Fibroblast of skin of back (primary cell): Measurements from ENCODE around the gene AGAP1.
A peak's percentile ranks its signal among the peaks of the same experiment; 100 is the strongest.

Experiments used
- DNase-seq: peaks from one replicate; pipeline ENCODE4 v3.0.0-alpha.2; 2013

The AGAP1 gene

DNA sequence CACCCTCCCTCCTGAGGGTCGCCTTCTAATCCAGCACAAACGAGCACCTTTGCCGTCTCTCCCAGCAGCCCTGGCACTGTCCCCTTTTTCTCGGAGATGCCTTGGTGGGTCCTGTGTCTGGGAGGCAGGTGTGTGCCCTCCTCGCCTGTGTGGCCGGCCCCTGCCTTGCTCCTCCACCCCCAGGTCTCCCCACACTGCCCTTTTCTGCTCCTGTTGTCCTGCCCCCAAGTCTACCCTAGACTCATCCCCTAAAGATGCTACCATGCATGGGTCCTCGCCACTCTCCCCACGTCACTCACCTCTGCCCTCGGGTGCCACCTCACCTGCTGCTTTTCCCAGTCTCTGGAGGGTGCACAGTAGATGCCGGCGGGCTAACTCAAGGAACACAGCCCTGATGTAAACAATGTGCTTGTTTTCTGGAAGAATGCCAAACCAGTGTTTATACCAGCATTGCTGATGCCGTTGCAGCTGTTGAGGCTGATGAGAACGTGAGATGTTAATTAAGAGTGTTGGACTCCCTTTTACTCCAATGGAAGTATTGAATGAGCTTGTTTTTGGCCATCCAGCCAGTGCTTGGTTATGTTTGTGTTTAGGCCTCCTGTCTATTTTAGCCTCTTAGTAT, 223.1 kb downstream of the AGAP1 start:
- DNase-seq: no peak

- DNase-seq: no peak
Observed at GRCh38 chr2:235719146-235719942, 225.5 kb downstream of the AGAP1 start.

DNA sequence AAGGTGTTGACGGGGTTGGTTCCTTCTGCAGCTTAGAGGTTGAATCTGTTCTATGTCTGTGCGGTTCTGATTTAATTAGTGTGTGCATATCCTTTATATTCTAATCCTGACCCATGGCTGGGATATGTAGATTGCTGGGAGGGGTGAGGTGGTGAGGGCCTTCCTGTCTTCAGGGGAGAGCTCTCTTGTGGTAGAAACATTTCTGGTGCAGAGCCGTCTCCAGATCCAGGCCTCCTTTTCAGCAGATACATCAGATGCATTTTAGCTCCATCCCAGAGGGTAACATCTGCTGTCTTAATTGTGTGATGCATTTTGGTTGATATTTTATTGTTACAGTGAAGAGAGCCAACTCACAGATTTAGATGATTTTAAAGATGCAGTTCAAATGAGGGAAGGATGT, 227.8 kb downstream of the AGAP1 start:
- DNase-seq: no peak

DNA sequence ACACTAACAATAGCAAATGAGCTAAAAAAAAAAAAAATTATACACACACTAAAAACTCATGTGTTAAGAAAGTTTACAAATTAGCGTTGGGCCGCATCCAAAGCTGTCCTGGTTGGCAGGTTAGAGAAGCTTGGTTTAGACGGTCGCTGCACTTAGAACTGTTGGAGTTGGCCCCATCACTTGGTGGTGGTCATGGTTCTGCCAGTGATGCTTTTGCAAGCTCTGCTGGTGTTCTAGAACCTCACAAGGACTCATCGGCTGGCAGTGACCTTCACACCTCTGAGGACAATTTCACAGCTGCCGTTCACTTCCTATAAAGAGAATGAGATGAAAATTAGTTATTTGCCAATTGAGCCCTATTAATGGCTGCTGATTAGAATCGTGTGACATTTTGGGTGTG, 229.0 kb downstream of the AGAP1 start:
- no peak for DNase-seq

DNA sequence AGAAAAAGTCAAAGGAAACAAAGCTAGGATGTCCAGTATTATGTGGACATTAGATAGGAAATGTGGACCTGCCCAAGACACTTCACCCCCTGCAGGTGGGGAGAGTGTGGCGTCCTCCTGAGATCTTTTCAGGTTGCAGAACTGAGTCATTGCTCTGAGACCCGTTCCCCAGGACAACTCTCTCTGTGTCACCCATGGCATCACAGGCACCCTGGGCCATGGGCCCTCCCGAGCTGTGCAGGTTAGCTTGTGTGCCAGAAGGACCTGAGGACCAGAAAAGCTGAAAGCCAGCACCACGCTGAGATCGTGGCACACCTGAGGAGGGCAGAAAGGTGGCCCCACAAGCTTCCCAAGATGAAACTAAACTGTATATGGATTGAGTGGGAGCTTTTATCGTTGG, 229.5 kb downstream of the AGAP1 start:
- DNase-seq: no peak

DNA sequence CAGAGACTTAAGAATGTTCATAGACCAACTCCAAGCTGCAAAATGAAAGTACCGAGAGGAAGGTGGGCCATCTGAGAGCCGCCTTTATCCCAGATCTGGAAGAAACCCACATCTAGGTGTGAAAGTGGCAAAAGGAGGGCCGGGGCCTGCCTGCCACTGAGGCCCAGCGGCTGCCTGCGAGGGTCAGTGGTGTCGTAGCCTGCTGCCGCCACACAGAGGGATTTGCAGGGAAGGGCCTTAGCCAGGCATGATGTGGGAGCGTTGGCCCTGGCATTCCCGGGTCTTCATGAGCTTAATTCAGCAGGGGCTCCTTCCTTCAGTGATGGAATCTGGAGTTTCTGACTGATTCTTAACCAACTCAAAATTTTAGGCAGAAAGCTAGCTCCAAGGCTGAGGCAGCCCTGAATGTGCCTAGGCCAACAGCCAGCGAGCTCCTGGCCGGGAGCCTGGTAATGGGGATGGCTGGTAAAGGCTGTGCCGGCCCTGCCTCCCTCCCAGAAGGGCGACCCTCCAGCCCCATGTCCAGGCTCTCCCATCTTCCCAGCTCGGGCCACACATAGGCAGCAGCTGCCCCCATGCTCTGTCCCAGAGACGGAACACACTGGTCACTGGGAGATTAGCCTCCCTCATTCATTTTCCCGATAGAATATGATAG, 230.1 kb downstream of the AGAP1 start:
- no peak for DNase-seq

DNA sequence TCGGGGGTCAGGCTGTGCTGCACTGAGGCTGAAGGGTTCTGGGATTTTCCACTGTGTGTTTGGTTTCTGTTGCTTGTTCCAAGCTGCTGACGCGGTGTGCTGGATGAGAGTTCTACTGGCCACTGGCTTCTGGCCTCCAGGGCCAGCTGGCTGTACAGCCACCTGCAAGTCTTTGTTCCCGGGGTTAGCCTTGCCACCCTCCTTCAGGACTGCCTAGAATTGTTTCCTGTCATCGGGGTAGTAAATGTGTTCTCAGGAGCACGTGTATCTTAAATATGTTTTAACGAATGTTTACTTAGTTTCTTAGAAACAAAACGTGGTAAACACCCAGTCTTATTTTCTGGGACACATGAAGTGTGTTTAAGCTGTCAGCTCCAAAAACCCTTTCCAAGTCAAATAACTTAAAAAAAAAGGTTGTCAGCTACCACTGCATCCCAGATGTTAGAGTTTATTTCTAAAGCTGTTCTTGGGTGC, 231.2 kb downstream of the AGAP1 start:
- DNase-seq: no peak

- no peak for DNase-seq
Observed at GRCh38 chr2:235725841-235726240, 232.0 kb downstream of the AGAP1 start.

- DNase-seq: no peak
Observed at GRCh38 chr2:235726554-235726953, 232.7 kb downstream of the AGAP1 start.

DNA sequence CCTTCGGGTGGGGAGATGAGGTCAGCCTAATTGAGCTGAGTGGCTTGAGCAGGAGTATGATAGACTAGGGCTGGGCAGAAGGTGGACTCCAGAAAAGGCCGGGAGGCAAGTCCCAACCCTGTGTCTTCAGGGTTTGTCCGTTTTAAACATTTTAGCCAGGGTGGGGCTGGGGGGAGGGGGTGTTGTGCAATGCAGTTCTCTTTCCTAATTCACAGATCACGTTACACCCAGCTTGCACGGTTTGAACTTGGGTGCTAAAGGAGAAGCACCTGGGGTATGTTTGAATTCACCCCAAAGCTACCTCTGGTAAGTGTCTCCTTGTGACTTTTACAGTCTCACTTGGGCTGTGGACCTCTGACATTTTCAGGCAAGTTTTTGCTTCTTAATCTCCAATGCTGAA, 233.3 kb downstream of the AGAP1 start:
- DNase-seq: no peak

DNA sequence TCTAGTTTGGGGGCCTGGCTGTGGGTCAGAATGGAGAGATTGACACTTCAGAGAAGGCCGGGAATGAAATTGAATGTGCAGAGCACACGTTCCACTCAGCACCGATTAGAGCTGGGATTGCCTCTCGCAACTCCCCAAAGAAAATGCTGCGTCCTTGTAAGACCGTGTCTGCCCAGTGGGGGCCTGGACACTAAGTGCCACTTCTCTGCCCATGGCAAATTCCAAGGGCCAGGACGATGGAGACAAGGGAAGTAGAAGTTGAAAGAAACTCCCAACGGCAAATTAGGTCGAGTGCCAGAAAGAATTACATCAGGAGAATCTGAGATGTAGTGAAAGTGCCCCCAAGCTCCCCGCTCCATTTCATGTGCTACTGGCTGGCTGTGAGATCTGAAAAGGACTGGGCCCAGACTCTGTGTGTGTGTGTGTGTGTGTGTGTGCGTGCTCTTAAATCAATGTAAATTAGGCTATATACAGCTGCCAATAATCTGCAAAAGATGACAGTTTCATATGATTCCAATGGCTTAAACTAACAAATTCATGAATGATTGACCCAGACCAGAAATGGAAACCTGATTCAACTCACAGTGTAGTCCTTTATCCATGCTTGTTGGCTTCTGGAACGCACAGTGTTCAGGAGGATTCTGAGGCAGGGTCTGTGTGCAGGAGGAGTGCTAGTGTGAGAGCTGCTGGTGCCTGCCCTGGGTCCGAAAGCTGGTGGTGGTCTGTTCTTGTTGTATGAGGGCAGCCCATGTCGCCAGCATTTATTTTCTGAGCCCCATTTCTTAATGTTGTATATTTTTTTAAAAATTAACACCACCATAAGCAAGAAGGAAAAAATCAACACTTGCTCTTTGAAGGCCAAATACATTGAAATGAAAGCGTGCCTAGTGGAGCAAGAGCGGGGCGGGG, 234.3 kb downstream of the AGAP1 start:
- no peak for DNase-seq

GRCh38 chr2:235728800-235729556, 235.1 kb downstream of the AGAP1 start:
- DNase-seq: no peak

DNA sequence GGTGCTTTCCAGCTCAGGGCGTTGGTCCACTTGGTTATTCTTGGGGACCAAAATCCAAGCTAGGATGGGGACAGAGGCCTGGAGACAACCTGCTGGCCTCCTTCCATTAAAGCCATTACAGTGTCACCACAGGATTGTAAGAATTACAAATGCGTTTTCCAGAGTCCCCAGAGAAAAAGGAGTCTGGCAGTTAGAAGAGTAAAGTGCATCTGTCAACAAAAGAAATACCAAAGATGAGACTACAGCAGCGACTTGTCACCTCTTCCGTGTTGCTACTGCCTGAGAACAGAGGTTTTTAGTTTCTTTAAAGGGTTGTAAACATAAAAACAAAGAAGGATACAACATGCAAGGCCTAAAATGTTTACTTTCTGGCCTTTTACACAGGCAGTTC, 235.7 kb downstream of the AGAP1 start:
- DNase-seq: peak; percentile 10

DNA sequence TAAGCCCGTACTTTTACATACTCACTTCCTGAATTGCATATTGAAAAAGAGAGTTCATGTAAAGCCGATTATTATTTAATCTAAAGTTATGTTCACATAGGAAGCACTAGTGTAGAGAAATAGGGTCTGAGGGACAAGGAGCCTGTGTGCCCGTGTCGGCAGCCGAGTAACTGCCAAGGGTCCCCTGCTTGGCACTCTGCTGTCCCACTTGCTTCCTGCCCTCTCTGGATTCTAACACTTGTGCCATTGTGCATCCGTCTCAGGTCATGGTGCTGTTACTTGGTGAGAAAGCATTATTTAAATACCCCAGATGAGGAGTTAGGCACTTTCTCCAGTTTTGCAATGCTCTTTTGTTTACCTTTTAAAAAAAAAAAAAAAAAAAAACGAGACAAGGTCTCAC, 236.3 kb downstream of the AGAP1 start:
- no peak for DNase-seq

- DNase-seq: no peak
Observed at GRCh38 chr2:235733761-235734160, 239.9 kb downstream of the AGAP1 start.

GRCh38 chr2:235734168-235734567, 240.3 kb downstream of the AGAP1 start:
- no peak for DNase-seq

DNA sequence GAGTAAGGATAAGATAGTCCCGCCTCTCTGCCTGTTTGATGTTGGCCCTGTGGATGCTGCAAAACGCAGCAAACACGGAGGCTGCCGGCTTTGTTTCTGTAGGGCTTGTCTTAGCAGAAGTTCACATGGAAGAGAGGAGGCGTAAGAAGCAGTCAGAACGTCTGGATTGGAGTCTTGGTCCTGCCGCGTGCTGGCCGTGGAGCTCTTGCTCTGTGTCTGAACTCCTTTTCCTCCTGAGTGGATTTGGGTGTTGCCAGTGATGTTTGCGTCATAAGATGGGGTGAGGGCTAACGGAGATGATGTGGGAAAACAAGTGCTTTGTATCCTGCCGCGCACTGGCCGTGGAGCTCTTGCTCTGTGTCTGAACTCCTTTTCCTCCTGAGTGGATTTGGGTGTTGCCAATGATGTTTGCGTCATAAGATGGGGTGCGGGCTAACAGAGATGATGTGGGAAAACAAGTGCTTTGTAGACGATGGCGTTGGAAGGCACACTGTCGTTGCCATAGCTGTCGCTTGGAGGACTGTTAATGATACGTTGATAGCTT, 240.9 kb downstream of the AGAP1 start:
- no peak for DNase-seq

DNA sequence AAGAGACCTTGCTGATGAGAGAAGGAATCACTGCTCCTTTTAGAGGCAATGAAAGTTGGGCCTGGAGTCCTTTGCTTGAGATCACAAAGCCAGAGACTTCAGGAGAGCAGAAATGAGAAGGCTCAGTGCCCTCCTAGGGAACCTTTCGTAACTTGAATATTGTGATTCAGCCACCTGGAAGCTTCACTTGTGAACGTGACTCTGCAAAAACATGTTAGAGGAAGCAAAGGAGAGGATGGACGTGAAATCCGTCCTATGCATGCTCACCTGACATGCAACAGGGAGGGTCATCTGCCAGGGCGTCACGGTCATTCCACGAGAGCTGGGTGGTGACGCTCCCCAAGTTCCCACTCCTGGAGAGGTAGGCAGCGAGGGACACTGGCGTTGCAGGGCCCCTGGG, 243.6 kb downstream of the AGAP1 start:
- no peak for DNase-seq

- DNase-seq: no peak
Observed at GRCh38 chr2:235737840-235738239, 244.0 kb downstream of the AGAP1 start.

DNA sequence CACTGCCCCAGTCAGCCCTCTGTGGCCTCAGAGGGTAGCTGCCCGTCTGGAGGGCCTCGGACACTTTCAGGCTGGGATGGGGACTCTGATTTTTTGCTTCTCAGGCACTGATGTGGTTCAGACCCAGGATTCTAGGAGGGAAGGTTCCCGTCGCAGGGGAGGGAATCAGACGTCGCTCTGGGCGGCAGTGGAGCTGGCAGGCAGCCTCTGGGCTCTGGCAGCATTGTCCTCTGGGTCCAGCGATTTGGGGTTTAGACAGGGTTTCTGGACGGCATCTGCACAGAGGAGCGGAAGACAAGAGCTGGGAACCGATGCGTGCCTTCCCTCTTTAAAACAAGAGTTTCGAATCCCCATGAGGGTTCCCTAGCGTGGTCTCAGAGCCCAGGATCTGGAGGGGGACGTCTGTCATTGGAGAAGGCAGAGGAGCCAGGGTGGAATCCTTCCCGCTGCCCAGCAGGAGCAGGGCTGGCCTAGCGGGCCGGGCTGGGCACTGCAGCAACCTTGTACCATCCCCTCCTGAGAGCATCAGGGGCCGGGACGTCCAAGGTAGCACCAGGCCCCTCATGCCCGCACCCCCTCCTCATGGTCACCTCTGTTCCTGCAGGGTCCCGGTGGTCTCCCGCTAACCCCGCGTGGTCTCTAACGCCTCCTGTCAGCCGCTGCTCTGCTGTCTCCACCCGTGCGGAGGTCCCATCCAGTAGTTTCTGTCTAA, 246.0 kb downstream of the AGAP1 start:
- no peak for DNase-seq

DNA sequence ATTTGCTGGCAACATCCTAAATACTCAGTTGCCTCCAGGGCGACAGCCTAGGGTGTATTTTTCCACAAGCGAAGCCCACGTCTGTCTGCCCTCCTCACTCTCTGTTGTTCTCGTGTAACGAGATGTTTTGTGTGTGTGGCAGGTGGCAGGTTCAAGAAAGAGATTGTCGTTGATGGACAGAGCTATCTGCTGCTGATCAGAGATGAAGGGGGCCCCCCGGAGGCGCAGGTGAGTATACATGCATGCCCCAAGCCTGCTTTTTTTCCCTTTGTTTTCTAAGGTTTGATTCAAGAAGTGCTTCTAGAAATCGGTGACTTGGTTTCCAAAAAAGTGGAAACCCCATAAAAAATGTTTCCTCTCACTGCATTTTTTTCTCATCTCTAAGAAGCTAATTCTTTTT, 247.0 kb downstream of the AGAP1 start:
- DNase-seq: no peak
